ENCODE data around the gene DNM3. TPM values are rescaled to one million over a fixed set of nuclear protein-coding genes. Genes with fewer than 3 reads are reported as not detected.

The DNM3 gene
- total and polyA plus RNA-seq, 9 donors = 3.1 to 6.5 (median 4.4) TPM

DNA sequence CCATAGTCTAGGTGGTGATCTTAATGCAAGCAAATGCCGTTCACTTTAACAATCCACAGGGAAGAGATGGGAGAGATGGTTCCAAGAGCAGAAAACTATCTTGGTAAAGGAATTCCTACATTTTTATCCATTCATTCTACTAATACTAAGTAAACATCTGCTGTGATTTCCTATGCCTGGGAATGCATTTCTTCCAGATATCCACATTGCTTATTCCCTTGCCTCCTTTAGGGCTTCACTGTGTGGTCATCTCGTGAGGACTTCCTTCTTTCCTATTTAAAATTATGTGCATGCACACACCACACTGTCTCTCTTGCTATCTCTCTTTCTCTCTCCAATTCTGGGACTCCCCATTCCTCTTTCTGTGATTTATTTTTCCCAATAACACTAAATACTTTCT lies 380.1 kb downstream of the DNM3 start:
- no peak for TF ChIP-seq EP300 (IDR thresholded peaks at IDR 0.05)
- TF ChIP-seq POLR2A (IDR thresholded peaks at IDR 0.05) = no peak
- H3K4me1 ChIP-seq (ENCODE audit: insufficient read depth) = no peaks in the 10 kb centered on the region
- no peaks in the 10 kb centered on the region for H3K9me3 ChIP-seq
- 91 to 95% (median 93%) methylated on average over 2 of the region's 2 CpGs for WGBS, 3 donors
- no peaks in the 10 kb centered on the region for H3K36me3 ChIP-seq
- intact Hi-C loops (cut with DNase I) = no loop called here
- H3K27me3 ChIP-seq = no peaks in the 10 kb centered on the region
- no peak overlapping the region for H3K27ac ChIP-seq
- no peak for DNase-seq
- no peak overlapping the region for H3K4me3 ChIP-seq

DNA sequence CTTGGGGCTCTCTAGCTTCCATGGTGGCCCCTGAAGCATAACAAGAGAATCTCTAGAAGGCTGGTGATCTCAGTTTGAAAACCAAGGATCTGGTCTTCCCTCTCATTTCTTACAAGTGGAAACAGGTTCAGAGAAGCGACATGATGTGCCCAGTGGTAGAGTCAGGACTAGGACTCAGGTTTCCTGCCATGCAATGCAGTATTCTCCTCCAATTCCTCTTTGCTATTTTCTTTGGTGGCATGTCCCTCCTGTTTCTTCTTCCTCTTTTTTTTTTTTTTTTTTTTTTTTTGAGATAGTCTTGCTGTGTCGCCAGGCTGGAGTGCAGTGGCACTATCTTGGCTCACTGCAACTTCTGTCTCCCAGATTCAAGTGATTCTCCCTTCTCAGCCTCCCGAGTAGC lies 383.6 kb downstream of the DNM3 start:
- 92 to 97% (median 95%) methylated on average over 3 of the region's 3 CpGs for WGBS, 3 donors
- intact Hi-C loops (cut with DNase I) = no loop called here
- H3K4me3 ChIP-seq = no peak overlapping the region

DNA sequence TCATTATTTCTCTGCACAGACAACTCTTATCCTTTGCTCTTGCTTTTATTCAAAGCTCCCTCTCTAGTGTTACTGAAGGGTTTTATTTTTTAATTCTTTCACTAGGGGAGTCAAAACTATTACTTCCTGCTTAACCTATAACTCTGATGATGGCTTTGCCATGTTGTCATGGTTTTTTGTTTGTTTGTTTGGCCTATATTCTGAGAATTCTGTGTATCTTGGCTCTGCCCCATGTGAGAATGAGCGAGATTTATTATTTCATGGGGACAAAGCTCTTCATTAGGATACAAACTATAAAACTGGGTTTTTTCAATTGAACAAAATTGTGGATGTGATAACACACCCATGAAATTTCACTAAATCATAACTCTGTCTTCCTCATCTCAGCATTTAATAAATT lies 388.6 kb downstream of the DNM3 start:
- Histone ChIP-seq H3K36me3 (no peaks in the 10 kb centered on the region), H3K4me3 (no peak overlapping the region), H3K9me3 (no peaks in the 10 kb centered on the region), H3K4me1 (ENCODE audit: insufficient read depth) (no peaks in the 10 kb centered on the region), H3K27me3 (no peaks in the 10 kb centered on the region), H3K27ac (no peak overlapping the region)
- intact Hi-C loops (cut with DNase I) = no loop called here
- TF ChIP-seq POLR2A (IDR thresholded peaks at IDR 0.05) (no peak), EP300 (IDR thresholded peaks at IDR 0.05) (no peak)
- TF ChIP-seq, protein P1, sequence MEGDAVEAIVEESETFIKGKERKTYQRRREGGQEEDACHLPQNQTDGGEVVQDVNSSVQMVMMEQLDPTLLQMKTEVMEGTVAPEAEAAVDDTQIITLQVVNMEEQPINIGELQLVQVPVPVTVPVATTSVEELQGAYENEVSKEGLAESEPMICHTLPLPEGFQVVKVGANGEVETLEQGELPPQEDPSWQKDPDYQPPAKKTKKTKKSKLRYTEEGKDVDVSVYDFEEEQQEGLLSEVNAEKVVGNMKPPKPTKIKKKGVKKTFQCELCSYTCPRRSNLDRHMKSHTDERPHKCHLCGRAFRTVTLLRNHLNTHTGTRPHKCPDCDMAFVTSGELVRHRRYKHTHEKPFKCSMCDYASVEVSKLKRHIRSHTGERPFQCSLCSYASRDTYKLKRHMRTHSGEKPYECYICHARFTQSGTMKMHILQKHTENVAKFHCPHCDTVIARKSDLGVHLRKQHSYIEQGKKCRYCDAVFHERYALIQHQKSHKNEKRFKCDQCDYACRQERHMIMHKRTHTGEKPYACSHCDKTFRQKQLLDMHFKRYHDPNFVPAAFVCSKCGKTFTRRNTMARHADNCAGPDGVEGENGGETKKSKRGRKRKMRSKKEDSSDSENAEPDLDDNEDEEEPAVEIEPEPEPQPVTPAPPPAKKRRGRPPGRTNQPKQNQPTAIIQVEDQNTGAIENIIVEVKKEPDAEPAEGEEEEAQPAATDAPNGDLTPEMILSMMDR (IDR thresholded peaks at IDR 0.05) = no peak
- DNase-seq = no peak
- WGBS, 3 donors = 87 to 98% (median 89%) methylated on average over 1 of the region's 1 CpG

More for the DNA sequence above, 383.6 kb downstream of the DNM3 start:
- Histone ChIP-seq H3K36me3 (no peaks in the 10 kb centered on the region), H3K9me3 (no peaks in the 10 kb centered on the region), H3K27ac (no peak overlapping the region), H3K27me3 (no peaks in the 10 kb centered on the region), H3K4me1 (ENCODE audit: insufficient read depth) (no peaks in the 10 kb centered on the region)
- DNase-seq = no peak
- TF ChIP-seq, protein P1 (IDR thresholded peaks at IDR 0.05) = no peak
- TF ChIP-seq EP300 (IDR thresholded peaks at IDR 0.05) (no peak), POLR2A (IDR thresholded peaks at IDR 0.05) (no peak)

DNA sequence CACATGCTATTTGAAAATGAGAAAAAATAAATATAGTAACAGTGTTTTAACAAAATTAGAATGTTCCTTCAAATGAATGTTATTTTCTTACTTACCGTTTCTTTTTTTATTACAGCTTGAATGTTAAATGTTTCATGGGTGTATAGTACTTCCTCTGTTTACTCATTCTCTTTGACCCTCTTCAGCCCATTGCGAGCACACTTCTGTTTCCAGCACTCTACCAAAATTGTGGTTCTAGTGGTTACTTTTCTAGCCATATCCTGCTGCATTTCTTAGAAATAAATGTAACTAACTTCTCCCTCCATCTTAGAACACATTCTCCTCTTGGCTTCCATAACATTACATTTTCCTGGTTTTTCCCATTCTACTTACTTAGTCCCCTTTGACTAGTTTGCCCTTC lies 389.2 kb downstream of the DNM3 start:
- no peak for TF ChIP-seq EP300 (IDR thresholded peaks at IDR 0.05)
- TF ChIP-seq, protein P1 (IDR thresholded peaks at IDR 0.05) = no peak
- no peak for TF ChIP-seq POLR2A (IDR thresholded peaks at IDR 0.05)
- Histone ChIP-seq H3K4me1 (ENCODE audit: insufficient read depth) (no peaks in the 10 kb centered on the region), H3K9me3 (no peaks in the 10 kb centered on the region), H3K36me3 (no peaks in the 10 kb centered on the region), H3K27me3 (no peaks in the 10 kb centered on the region), H3K27ac (no peak overlapping the region), H3K4me3 (no peak overlapping the region)
- 95 to 98% (median 97%) methylated on average over 2 of the region's 2 CpGs for WGBS, 3 donors
- no peak for DNase-seq
- intact Hi-C loops (cut with DNase I) = no loop called here

DNA sequence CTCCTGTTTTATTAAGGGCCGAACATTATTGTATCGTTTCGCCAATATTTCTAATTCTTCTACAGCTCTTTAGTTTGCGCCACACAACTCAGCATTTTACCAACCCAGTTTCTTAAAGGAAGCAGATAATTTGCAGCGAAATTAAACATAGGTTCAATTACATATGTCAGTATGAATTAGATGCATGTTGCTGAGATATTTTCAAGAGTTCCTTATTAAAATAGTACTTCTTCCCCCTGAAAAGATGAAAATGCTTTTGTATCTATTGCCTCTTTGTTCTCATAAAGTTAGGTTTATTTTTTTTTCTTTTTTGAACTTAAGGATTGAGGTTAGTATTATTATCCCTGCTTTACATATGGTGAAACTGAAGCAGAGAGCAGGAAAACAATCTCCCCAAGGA lies 395.7 kb downstream of the DNM3 start:
- Histone ChIP-seq H3K27me3 (no peaks in the 10 kb centered on the region), H3K4me3 (no peak overlapping the region), H3K27ac (no peak overlapping the region), H3K4me1 (ENCODE audit: insufficient read depth) (peaks cover 3% of the 10 kb centered on the region), H3K9me3 (no peaks in the 10 kb centered on the region), H3K36me3 (no peaks in the 10 kb centered on the region)
- TF ChIP-seq POLR2A (IDR thresholded peaks at IDR 0.05) (no peak), EP300 (IDR thresholded peaks at IDR 0.05) (no peak)
- TF ChIP-seq, protein P1 (IDR thresholded peaks at IDR 0.05) = no peak
- intact Hi-C loops (cut with DNase I) = no loop called here
- WGBS, 3 donors = 96 to 97% (median 97%) methylated on average over 5 of the region's 5 CpGs
- no peak for DNase-seq
